Measurements from ENCODE around the gene OSBPL5. TPM values are rescaled to one million over a fixed set of nuclear protein-coding genes. Genes with fewer than 3 reads are reported as not detected.

OSBPL5 gene
- total RNA-seq, 1 experiment from 2014 or later = 4.1 TPM

- no peak for DNase-seq (ENCODE audit: low read depth)
Observed at GRCh38 chr11:3134218-3134621, 30.9 kb downstream of the OSBPL5 start.

GRCh38 chr11:3133261-3134217 is 31.6 kb downstream of the OSBPL5 start:
- no peak for DNase-seq (ENCODE audit: low read depth)

GRCh38 chr11:3132831-3133260 is 32.3 kb downstream of the OSBPL5 start:
- no peak for DNase-seq (ENCODE audit: low read depth)

- no peak for DNase-seq (ENCODE audit: low read depth)
Observed at GRCh38 chr11:3132271-3132781, 32.8 kb downstream of the OSBPL5 start.

- DNase-seq (ENCODE audit: low read depth) = no peak
Observed at GRCh38 chr11:3131330-3131941, 33.7 kb downstream of the OSBPL5 start.

GRCh38 chr11:3130269-3131071 is 34.6 kb downstream of the OSBPL5 start:
- no peak for DNase-seq (ENCODE audit: low read depth)

- no peak for DNase-seq (ENCODE audit: low read depth)
Observed at GRCh38 chr11:3129591-3130268, 35.4 kb downstream of the OSBPL5 start.

- no peak for DNase-seq (ENCODE audit: low read depth)
Observed at GRCh38 chr11:3129181-3129590, 35.9 kb downstream of the OSBPL5 start.

- DNase-seq (ENCODE audit: low read depth) = no peak
Observed at GRCh38 chr11:3128356-3129180, 36.5 kb downstream of the OSBPL5 start.

GRCh38 chr11:3127706-3128355 is 37.3 kb downstream of the OSBPL5 start:
- DNase-seq (ENCODE audit: low read depth) = no peak

- DNase-seq (ENCODE audit: low read depth) = no peak
Observed at GRCh38 chr11:3126901-3127691, 38.0 kb downstream of the OSBPL5 start.

- DNase-seq (ENCODE audit: low read depth) = no peak
Observed at GRCh38 chr11:3126207-3126865, 38.8 kb downstream of the OSBPL5 start.

- no peak for DNase-seq (ENCODE audit: low read depth)
Observed at GRCh38 chr11:3124821-3125220, 40.3 kb downstream of the OSBPL5 start.

- peak; percentile 92 for DNase-seq (ENCODE audit: low read depth)
Observed at GRCh38 chr11:3123761-3124733, 41.1 kb downstream of the OSBPL5 start.

- no peak for DNase-seq (ENCODE audit: low read depth)
Observed at GRCh38 chr11:3123305-3123704, 41.8 kb downstream of the OSBPL5 start.

- DNase-seq (ENCODE audit: low read depth) = no peak
Observed at GRCh38 chr11:3122775-3123201, 42.3 kb downstream of the OSBPL5 start.

Data from Daoy (cell line).